Parathyroid adenoma (tissue), 2 donors: Measurements from ENCODE around the gene PHETA2.
"Not testable (repeated sequence)": the region's sequence is repeated elsewhere in the genome, so short reads cannot be mapped to it uniquely, and the experiment has no call there.

ENCODE experiments used
- H2AFZ ChIP-seq: fragments of 300-600 bp; sonication (generic); one replicate; pipeline ENCODE4 v1.7.0; 2017; ENCODE audit warnings: antibody characterized with exemption, mild to moderate bottlenecking
- H3K27ac ChIP-seq: fragments of 300-600 bp; sonication (generic); one replicate; pipeline ENCODE4 v1.7.0; 2017
- H3K27me3 ChIP-seq: fragments of 300-600 bp; sonication (generic); one replicate; pipeline ENCODE4 v1.7.0; 2017; ENCODE audit warnings: low read length; ENCODE audit not compliant: control insufficient read depth, insufficient read depth
- H3K36me3 ChIP-seq: fragments of 300-600 bp; sonication (generic); one replicate; pipeline ENCODE4 v1.7.0; 2017; ENCODE audit warnings: low read length; ENCODE audit not compliant: control insufficient read depth, insufficient read depth
- H3K4me1 ChIP-seq: fragments of 300-600 bp; sonication (generic); one replicate; pipeline ENCODE4 v1.7.0; 2017; ENCODE audit warnings: control low read depth
- H3K4me2 ChIP-seq: fragments of 300-600 bp; sonication (generic); one replicate; pipeline ENCODE4 v1.7.0; 2017; ENCODE audit warnings: low read length
- H3K4me3 ChIP-seq: fragments of 300-600 bp; sonication (generic); one replicate; pipeline ENCODE4 v1.7.0; 2017; ENCODE audit warnings: low read depth, low read length
- H3K79me2 ChIP-seq: fragments of 300-600 bp; sonication (generic); one replicate; pipeline ENCODE4 v1.7.0; 2017; ENCODE audit warnings: control low read depth
- H3K9ac ChIP-seq: fragments of 300-600 bp; sonication (generic); one replicate; pipeline ENCODE4 v1.7.0; 2017; ENCODE audit warnings: mild to moderate bottlenecking
- H3K9me3 ChIP-seq: fragments of 300-600 bp; sonication (generic); one replicate; pipeline ENCODE4 v1.7.0; 2017; ENCODE audit warnings: low read length; ENCODE audit not compliant: control insufficient read depth
- CTCF ChIP-seq: fragments of 300-600 bp; sonication (generic); IDR thresholded peaks from one replicate; pipeline ENCODE4 v1.7.0; 2017; ENCODE audit warnings: antibody characterized with exemption, mild to moderate bottlenecking
- donor health status: primary hyperparathyroidism.

PHETA2 gene

GRCh38 chr22:42067671-42068251 lies 6.3 kb upstream of the PHETA2 start:
- TF ChIP-seq CTCF: no peak
- no peak overlapping the region for H2AFZ ChIP-seq
- no peaks in the 10 kb centered on the region for H3K79me2 ChIP-seq
- no peaks in the 10 kb centered on the region for H3K9me3 ChIP-seq
- H3K27ac ChIP-seq: no peak overlapping the region
- H3K4me1 ChIP-seq: peaks cover 8% of the 10 kb centered on the region
- H3K9ac ChIP-seq: no peak overlapping the region
- no peak overlapping the region for H3K4me2 ChIP-seq
- no peaks in the 10 kb centered on the region for H3K27me3 ChIP-seq
- no peaks in the 10 kb centered on the region for H3K36me3 ChIP-seq
- H3K4me3 ChIP-seq: no peak overlapping the region

- Histone ChIP-seq H3K9ac (no peak overlapping the region), H2AFZ (no peak overlapping the region), H3K27ac (no peak overlapping the region), H3K79me2 (no peaks in the 10 kb centered on the region), H3K4me1 (peaks cover 8% of the 10 kb centered on the region), H3K27me3 (no peaks in the 10 kb centered on the region), H3K9me3 (no peaks in the 10 kb centered on the region), H3K4me3 (no peak overlapping the region), H3K4me2 (no peak overlapping the region), H3K36me3 (no peaks in the 10 kb centered on the region)
- TF ChIP-seq CTCF: no peak
Observed at GRCh38 chr22:42068291-42068690, 5.8 kb upstream of the PHETA2 start.

- Histone ChIP-seq H3K9me3 (no peaks in the 10 kb centered on the region), H3K4me3 (peak overlapping the region; percentile 90), H3K9ac (no peak overlapping the region), H3K4me2 (peak overlapping the region; percentile 99), H3K27me3 (no peaks in the 10 kb centered on the region), H3K27ac (peak overlapping the region; percentile 90), H3K79me2 (no peaks in the 10 kb centered on the region), H3K36me3 (no peaks in the 10 kb centered on the region), H3K4me1 (peaks cover 8% of the 10 kb centered on the region), H2AFZ (peak overlapping the region; percentile 94)
- TF ChIP-seq CTCF: no peak
Observed at GRCh38 chr22:42069801-42070516, 4.1 kb upstream of the PHETA2 start.

- no peak for TF ChIP-seq CTCF
- H2AFZ ChIP-seq: peak within 1 kb of the TSS; percentile 94
- no peaks in the 10 kb centered on the region for H3K27me3 ChIP-seq
- H3K4me1 ChIP-seq: peaks cover 8% of the 10 kb centered on the region
- H3K27ac ChIP-seq: peak within 1 kb of the TSS; percentile 90
- H3K9me3 ChIP-seq: no peaks in the 10 kb centered on the region
- no peaks in the 10 kb centered on the region for H3K36me3 ChIP-seq
- H3K4me3 ChIP-seq: peak within 1 kb of the TSS; percentile 90
- peak within 1 kb of the TSS; percentile 99 for H3K4me2 ChIP-seq
- H3K9ac ChIP-seq: no peak within 1 kb of the TSS
- H3K79me2 ChIP-seq: no peaks in the 10 kb centered on the region
Observed at GRCh38 chr22:42070517-42071422, 3.3 kb upstream of the PHETA2 start, which contains the start of gene NAGA. Gene NAGA, minus strand, starts transcription at chr22:42070812. Its CDS starts 515 bp downstream, at chr22:42070297.

- not testable (repeated sequence) for H3K9ac ChIP-seq, H3K4me1 ChIP-seq
- peak overlapping the region; percentile 99 for H3K4me2 ChIP-seq
Observed at GRCh38 chr22:42071508-42071907, 2.5 kb upstream of the PHETA2 start.

More at GRCh38 chr22:42071508-42071907, 2.5 kb upstream of the PHETA2 start:
- not testable (repeated sequence) for H3K27me3 ChIP-seq, H3K36me3 ChIP-seq, H3K9me3 ChIP-seq, H3K79me2 ChIP-seq
- H2AFZ ChIP-seq: peak overlapping the region; percentile 94
- peak overlapping the region; percentile 90 for H3K4me3 ChIP-seq
- peak overlapping the region; percentile 90 for H3K27ac ChIP-seq
